Forelimb muscle (tissue), 1 donor: Measurements from ENCODE around the gene USP3. TPM values are rescaled to one million over a fixed set of nuclear protein-coding genes. Genes with fewer than 3 reads are reported as not detected.

ENCODE experiments used
- DNase-seq: peaks from one replicate; pipeline ENCODE4 v3.0.0-alpha.2; 2013; ENCODE audit warnings: low read depth
- polyA plus RNA-seq: library from polyadenylated mRNA; unstranded; fragments of 120-200 nt; gene quantifications from one replicate; pipeline ENCODE4 v1.2.1, GENCODE V29; 2013; ENCODE audit not compliant: insufficient read length

The USP3 gene
- polyA plus RNA-seq, 1 donor = 22.1 TPM

- no peak for DNase-seq
These were observed 8.5 kb upstream of the USP3 start for GRCh38 chr15:63495780-63496488.

GRCh38 chr15:63497642-63498467 lies 6.5 kb upstream of the USP3 start:
- DNase-seq = no peak

GRCh38 chr15:63499175-63499549 lies 5.2 kb upstream of the USP3 start:
- DNase-seq = no peak

- no peak for DNase-seq
These were observed 4.8 kb upstream of the USP3 start for GRCh38 chr15:63499611-63500010.

- no peak for DNase-seq
These were observed 3.8 kb upstream of the USP3 start for GRCh38 chr15:63500265-63501250.

- DNase-seq = no peak
These were observed 2.9 kb upstream of the USP3 start for GRCh38 chr15:63501256-63502089.

GRCh38 chr15:63502137-63502766 lies 2.1 kb upstream of the USP3 start:
- no peak for DNase-seq

GRCh38 chr15:63502843-63503738 lies 1.3 kb upstream of the USP3 start:
- no peak for DNase-seq

GRCh38 chr15:63503739-63504246 lies 600 bp upstream of the USP3 start:
- DNase-seq = no peak

GRCh38 chr15:63504979-63505841 lies 817 bp downstream of the USP3 start:
- no peak for DNase-seq

GRCh38 chr15:63505842-63506222 lies 1.4 kb downstream of the USP3 start:
- no peak for DNase-seq

GRCh38 chr15:63506537-63507035 lies 2.2 kb downstream of the USP3 start:
- no peak for DNase-seq

- DNase-seq = no peak
These were observed 3.8 kb downstream of the USP3 start for GRCh38 chr15:63507878-63508818.

GRCh38 chr15:63509056-63509954 lies 4.9 kb downstream of the USP3 start:
- DNase-seq = no peak

- no peak for DNase-seq
These were observed 5.9 kb downstream of the USP3 start for GRCh38 chr15:63509955-63510940.
